SH-SY5Y (cell line): ENCODE results near the gene DHRS3.

ENCODE experiments used
- GATA2 ChIP-seq: IDR thresholded peaks from 2 replicates; pipeline ENCODE4 v1.6.1; 2011; ENCODE audit warnings: mild to moderate bottlenecking, low read depth, low read length
- GATA3 ChIP-seq: IDR thresholded peaks from 2 replicates; pipeline ENCODE4 v1.6.1; 2011; ENCODE audit warnings: low read depth, mild to moderate bottlenecking, low read length, moderate library complexity

DNA sequence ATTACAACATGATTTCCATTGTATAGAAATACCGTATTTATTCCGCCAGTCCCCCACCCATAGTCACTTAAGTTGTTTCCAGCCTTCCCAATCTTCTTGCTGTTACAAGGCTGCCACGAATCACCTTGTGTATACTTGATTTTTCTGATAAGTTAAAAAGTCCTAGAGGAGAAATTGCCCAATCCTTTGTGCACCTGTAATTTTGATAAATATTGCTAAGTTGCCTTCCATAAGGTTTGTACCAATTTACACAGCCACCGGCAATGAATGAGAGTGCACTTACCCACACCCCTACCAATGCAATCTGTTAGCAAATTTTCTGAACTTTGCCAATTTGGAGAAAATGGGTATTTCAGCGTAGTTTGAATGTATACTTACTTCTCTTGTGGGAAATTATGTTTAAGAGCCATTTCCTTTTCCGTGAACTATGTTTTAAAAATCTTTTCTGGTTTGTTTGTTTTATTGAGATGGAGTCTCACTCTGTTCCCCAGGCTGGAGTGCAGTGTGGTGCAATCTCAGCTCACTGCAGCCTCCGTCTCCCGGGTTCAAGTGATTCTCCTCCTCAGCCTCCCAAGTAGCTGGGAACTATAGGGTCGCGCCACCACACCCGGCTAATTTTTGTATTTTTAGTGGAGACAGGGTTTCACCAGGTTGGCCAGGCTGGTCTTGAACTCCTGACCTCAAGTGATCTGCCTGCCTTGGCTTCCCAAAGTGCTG lies 87.4 kb downstream of the DHRS3 start:
- TF ChIP-seq GATA2 (no peak), GATA3 (no peak)
